ENCODE data around the gene KCNQ1.

KCNQ1 gene

GRCh38 chr11:2523821-2524391, 79.1 kb downstream of the KCNQ1 start:
- no peak for DNase-seq (ENCODE audit: low read depth, low spot score)

GRCh38 chr11:2524446-2525165, 79.8 kb downstream of the KCNQ1 start:
- DNase-seq (ENCODE audit: low read depth, low spot score): no peak

- DNase-seq (ENCODE audit: low read depth, low spot score): no peak
Observed at GRCh38 chr11:2525166-2525861, 80.5 kb downstream of the KCNQ1 start.

- no peak for DNase-seq (ENCODE audit: low read depth, low spot score)
Observed at GRCh38 chr11:2525941-2526807, 81.4 kb downstream of the KCNQ1 start.

GRCh38 chr11:2526808-2527381, 82.1 kb downstream of the KCNQ1 start:
- no peak for DNase-seq (ENCODE audit: low read depth, low spot score)

- no peak for DNase-seq (ENCODE audit: low read depth, low spot score)
Observed at GRCh38 chr11:2527621-2528291, 82.9 kb downstream of the KCNQ1 start.

- no peak for DNase-seq (ENCODE audit: low read depth, low spot score)
Observed at GRCh38 chr11:2528301-2529050, 83.7 kb downstream of the KCNQ1 start.

- DNase-seq (ENCODE audit: low read depth, low spot score): no peak
Observed at GRCh38 chr11:2529173-2529572, 84.4 kb downstream of the KCNQ1 start.

- DNase-seq (ENCODE audit: low read depth, low spot score): no peak
Observed at GRCh38 chr11:2529636-2530035, 84.8 kb downstream of the KCNQ1 start.

GRCh38 chr11:2530131-2530854, 85.5 kb downstream of the KCNQ1 start:
- no peak for DNase-seq (ENCODE audit: low read depth, low spot score)

- DNase-seq (ENCODE audit: low read depth, low spot score): no peak
Observed at GRCh38 chr11:2530855-2531200, 86.0 kb downstream of the KCNQ1 start.

GRCh38 chr11:2531277-2531986, 86.6 kb downstream of the KCNQ1 start:
- DNase-seq (ENCODE audit: low read depth, low spot score): no peak

GRCh38 chr11:2531987-2532703, 87.3 kb downstream of the KCNQ1 start:
- DNase-seq (ENCODE audit: low read depth, low spot score): no peak

GRCh38 chr11:2532704-2533586, 88.1 kb downstream of the KCNQ1 start:
- peak; percentile 83 for DNase-seq (ENCODE audit: low read depth, low spot score)

- DNase-seq (ENCODE audit: low read depth, low spot score): peak; percentile 48
Observed at GRCh38 chr11:2533587-2534133, 88.9 kb downstream of the KCNQ1 start.

- DNase-seq (ENCODE audit: low read depth, low spot score): no peak
Observed at GRCh38 chr11:2534134-2534956, 89.5 kb downstream of the KCNQ1 start.

Measured in iPS DF 19.7 (cell line).